HG03025 (cell line): ENCODE results near the gene RCOR2.
A peak's percentile ranks its signal among the peaks of the same experiment; 100 is the strongest.

Experiments
- ATAC-seq: cut with Tn5 transposase; IDR thresholded peaks from one replicate; pipeline ENCODE4 v1.9.1; 2021; ENCODE audit warnings: mild to moderate bottlenecking, moderate library complexity; ENCODE audit not compliant: unreplicated experiment, low FRiP score

The RCOR2 gene

DNA sequence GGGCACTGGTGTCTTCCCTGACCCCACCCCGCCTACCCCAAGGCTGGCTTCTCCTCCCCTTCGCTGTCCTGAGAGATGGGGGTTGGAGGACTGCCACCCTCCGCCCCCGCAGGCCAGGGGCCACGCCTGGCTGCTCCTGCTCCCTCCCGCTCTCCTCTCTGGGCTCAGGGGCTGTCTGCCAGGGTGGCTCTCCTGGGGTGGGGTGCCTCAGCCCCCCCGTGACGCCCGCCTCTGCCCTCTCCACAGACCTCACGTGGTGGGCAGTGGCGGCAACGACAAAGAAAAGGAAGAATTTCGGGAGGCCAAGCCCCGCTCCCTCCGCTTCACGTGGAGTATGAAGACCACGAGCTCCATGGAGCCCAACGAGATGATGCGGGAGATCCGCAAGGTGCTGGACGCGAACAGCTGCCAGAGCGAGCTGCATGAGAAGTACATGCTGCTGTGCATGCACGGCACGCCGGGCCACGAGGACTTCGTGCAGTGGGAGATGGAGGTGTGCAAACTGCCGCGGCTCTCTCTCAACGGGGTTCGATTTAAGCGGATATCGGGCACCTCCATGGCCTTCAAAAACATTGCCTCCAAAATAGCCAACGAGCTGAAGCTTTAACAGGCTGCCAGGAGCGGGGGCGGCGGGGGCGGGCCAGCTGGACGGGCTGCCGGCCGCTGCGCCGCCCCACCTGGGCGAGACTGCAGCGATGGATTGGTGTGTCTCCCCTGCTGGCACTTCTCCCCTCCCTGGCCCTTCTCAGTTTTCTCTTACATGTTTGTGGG, 8.1 kb downstream of the RCOR2 start:
- no peak for ATAC-seq

DNA sequence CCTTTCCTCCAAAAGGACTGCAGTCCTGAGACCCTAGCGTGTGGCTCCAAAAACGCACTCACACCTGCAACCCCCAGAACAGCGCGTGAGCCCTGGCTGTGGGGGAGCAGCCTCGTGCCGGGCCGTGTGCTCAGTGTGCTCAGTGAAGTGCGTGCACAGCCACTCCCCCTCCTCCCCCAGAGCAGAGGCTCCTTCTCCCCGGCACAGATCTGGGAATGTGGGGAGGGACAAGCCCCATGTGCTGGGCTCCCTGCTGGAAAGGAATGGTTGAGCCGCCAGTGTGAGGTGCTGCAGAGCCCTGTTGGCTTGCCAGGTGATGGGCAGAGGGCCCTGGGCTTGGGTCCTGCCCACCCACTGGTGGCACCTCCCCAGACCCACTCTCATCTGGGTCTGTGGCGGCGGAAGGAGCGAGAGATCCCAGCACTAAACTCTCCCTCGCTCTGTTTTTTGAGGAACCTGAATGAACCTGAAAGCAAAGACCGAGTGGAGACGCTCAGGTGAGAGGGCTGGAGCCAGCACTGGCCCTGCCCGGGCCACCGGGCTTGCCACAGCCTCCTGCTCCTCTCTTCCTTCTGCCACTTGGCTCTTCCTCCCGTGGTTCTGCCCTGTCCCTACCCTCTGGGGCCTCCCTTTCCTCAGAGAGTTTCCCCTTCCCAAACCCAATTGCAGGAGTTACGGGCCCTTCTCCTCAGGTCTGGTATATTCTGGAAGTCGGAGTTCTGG, 9.0 kb downstream of the RCOR2 start:
- no peak for ATAC-seq

DNA sequence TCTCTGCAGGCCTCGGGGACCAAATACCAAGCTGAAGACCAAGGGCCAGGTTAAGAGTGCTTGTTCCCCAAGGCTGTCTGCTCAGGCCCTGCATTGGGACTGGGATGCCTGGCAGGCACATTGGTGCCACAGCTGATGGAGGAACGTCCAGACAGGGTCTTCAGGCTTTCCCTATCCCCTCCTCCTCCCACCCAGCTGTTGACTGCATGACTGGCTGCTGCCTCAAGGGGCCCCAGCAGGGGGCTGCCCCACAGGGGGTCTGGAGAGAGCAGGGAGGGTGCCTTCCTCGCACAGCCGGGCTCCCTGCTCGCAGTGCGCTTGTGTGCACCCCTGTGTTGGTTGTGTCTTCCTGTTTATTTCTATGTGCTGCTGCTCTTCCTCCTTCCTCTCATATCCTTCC, 9.9 kb downstream of the RCOR2 start:
- ATAC-seq, result no peak

DNA sequence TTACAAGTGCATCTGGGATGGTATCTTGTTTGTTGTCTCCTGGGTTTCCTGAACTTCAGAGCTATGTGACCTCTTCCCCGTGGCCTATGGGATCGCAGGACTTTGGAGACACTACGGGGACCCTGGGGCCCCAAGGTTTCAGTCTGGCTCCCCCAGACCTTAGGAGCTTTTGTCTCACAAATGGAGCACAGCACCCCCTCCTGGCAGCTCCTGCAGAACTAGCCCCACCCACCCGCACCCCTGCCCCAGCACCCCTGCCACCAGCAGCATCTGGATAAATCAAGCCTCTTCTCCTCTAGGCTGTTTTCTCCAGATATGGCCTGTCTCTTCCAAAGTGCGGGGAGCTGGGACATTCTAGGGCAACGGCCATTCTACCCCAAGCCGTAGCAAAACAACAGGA, 10.4 kb downstream of the RCOR2 start:
- ATAC-seq, result no peak

DNA sequence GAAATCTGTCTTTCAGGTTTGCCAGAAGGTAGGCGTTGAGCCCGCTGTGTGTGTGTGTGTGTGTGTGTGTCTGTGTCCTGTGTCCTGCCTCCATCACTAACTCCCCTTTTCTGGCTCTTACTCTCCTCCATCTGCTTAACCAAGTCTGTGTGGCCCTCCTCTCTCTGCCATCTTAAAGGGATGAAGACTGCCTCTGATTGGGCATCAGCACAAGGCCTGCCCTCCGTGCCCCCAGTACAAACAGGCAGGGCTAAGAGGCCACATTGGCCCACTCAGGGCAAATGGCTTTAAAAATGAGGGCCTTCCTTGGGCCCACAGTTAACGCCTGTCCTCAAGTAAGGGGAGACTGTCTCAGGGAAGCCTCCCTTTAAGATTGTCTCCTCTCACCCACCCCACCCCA, 10.9 kb downstream of the RCOR2 start:
- no peak for ATAC-seq

DNA sequence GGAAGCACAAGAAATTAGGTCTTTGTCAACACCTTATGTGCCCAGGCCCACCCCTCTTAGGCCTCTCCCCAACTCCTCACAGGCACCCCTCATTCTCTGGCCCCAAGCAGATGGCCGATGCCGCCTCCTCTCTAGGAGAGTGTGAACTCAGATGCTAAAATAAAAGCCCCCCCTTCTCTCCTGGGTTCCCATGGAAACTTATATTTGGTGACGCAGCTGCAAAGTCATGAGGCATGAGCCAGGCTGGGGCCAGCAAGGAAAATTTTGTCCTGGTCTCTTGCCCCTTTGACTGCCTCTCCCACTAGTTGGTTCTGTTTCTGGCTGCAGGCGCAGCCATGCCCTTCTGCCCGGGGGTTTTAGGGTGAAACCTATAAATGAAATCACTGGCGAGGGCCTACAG, 11.8 kb downstream of the RCOR2 start:
- ATAC-seq, result no peak

DNA sequence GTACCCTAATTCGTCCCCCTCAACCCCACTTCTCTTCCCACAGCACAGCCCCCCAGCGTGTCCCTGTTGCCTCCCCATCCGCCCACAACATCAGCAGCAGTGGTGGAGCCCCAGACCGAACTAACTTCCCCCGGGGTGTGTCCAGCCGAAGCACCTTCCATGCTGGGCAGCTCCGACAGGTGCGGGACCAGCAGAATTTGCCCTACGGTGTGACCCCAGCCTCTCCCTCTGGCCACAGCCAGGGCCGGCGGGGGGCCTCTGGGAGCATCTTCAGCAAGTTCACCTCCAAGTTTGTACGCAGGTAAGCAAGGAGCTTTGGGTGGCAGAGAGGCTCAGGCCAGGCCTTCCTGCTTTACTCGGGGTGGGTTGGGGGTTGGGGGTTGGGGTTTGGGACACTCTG, 12.2 kb downstream of the RCOR2 start:
- no peak for ATAC-seq

DNA sequence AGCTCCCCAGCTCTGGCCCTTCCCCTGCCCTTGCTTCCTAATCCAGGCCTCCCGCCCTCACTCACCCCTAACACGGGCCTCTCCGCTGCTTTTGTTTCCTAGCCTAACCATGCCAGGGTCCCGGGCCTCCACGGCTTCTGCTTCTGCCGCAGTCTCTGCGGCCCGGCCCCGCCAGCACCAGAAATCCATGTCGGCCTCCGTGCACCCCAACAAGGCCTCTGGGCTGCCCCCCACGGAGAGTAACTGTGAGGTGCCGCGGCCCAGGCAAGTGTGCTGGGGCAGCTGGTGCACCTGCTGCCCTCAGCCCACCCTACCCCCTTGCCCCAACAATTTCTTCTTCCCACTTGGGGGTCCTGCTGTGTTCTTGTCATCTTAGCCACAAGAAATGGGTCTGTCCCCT, 13.1 kb downstream of the RCOR2 start:
- ATAC-seq, result no peak

DNA sequence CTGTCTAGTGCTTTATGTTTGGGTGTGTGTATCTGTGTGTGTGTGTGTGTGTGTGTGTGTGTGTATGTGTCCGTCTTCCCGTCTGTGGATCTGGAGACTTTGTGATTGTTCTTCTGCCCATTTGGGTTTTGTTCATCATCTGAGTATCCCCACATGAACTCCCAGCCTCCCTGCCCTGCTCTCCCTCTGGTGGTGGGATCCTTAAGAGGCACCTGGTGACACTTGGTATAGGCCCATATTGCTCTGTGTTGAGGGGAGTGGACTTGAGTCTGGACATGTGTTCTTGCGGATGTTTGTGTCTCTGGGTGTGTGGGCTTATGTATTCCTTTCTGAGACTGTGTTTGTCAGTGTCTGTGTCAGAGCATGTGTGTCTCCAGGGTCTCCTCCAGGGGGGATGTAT, 15.3 kb downstream of the RCOR2 start:
- no peak for ATAC-seq

DNA sequence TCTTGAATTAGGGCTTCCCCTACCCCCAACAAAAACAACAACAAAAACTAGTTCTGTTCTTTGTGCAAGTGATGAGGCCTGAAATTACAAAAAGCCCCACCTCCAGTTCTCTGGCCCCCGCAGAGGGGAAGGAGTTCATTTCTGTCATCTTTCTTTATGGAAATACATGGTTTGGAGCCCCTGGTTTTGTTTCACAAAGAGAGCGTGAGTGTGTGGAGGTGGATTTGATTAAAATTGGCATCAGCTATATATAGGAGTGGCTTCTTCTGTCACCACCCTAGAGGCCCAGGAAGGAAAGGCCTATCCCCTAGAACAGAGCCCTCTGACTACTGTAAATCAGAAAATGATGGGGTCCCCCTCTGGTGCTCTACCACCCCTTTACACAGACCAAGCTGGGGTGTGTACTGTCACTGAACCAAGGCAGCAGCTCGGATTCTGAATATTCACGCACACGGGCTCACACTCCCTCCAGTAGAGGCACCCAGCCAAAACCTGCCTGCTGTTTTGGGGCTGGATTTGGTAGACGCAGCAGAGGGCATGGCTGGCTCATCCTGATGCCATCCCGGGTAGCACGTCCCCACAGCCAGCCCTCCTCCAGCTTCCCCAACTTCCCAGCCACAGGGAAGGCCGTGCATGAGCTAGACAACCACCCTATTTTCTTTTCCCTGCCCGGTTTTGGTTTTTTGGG, 19.4 kb downstream of the RCOR2 start:
- ATAC-seq, result no peak

DNA sequence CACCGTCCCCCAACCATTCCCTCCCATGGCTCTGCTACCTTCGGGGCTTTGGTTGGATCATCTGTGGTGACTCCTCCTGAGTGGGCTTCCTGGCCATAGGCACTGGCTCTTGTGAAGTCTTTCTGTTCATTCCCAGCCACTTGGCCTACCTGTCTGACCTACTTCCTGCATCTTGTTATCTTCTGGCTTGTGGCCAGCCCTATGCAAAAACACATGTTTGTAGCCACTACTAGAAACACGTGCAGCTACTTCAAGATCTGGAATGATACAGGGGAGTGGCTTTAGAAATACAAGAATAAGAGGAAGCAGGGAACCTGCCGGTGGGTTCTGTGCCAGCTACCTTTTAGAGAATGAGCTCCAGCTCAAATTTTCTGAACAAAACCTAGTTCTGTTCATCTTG, 20.9 kb downstream of the RCOR2 start:
- ATAC-seq, result no peak

DNA sequence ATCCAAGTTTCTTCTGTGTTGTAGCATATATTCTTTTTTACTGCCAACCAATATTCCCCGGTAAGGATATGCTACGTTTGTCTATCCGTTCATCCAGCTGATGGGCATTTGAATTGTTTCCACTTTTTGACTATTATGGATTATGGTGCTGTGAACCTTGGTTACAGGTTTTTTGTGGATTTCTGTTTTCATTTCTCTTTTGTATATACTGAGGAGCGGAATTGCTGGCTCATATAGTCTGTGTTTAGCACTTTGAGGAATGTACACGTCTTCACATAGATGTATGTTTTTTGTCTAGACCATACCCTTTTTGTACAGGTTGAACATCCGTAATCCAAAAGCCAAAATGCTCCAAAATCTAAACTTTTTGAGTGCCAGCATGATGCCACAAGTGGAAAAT, 23.6 kb downstream of the RCOR2 start:
- ATAC-seq, result no peak

DNA sequence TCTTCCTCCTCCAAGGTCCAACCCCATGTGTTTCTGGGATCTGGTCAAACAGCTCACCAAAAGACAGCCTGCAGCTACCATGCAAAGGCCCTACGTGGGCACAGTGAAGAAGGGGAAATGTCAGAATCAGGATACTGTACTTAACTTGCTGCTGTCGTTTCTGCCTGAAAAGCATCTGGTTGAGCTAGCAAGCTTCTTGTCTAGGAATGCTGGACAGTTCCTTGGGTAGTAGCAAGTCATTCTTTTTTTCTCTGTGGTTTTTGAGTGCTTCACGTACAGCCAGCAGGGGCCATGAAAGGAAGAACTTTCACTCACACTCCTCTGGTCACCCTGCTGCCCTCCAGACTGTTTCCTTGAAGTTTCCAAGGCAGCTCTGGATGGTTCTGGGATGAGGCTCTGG, 24.7 kb downstream of the RCOR2 start:
- ATAC-seq, result no peak

DNA sequence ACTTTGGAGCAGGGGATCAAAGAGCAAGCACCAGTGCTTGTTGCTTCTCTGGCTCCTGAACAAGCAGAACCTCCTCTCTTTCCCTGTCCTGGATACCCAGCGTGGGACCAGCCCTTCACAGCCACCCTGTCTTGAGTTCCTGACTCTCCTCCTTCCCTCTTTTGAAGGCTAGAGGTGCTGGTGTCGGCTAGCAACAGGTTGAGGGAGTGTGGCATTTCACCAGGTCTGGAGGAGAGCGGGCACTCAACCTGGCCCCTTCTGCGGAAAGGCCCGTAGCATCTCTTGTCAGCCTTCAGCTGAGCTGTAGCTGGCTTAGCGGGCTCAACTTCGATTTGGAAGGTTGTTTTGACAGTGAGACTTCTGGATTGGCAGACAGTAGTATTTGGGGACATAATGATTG, 26.6 kb downstream of the RCOR2 start:
- no peak for ATAC-seq

DNA sequence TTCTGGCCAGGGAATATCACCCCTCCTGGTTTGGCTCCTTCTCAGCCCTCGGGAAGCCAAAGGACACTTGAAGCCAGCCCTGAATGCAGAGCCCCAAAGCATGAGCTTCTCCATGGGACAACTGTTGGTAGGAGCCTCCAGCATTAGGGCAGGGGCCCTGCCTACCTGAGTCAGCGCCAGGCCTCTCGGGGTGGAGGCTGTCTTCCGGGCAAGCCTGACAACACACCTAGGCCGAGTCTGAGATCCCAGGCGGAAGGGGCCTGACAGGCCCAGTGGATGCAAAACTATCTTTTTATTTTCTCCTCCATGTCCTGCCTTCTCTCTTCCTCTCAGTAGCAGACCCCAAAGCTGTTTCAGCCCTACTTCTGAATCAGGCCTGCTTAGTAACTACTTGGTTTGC, 27.6 kb downstream of the RCOR2 start:
- no peak for ATAC-seq

DNA sequence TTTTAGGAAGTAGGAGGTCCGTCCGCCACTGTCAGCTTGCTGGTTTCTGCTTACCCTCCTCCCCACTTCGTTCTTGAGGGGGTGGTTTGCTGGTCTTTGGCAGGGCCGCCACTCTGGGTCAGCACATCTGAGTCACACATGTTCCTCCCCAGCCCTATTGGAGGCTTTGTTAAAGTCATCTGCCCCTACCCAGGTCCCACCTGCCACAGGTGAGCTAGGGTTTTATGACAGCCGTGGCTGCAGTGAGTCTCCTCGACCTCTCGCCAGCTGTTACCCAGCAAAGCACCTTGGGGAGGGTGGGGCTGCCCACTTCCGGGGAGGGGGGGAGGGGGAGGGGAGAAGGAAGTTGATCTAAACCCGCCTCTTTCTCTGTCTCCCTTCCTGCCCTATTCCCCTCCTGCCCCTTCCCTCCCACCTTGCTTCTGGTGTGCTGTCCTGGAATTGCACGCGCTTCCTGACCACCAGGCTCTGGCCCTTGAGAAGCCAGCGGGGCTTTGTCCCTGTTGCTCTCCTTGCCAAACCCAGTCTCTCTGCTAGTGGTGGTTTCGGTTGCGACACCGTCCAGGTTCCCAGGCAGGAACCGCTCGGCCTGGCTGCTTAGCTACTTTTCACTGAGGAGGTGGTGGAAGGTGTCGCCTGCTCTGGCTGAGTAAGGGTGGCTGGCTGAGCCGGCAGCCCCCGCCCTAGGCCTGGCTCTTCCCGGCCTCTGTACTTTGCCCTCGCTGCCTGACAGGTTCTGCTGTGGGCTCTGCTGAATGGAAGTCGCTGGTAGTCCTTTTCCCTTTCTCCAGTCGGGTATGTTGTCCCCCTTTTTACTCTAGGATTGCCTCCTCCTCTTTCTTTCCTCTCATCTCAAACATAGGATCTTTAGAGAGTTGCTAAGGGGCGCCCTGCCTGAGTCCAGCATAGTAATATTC, 28.5 kb downstream of the RCOR2 start:
- peak; percentile 37 for ATAC-seq

DNA sequence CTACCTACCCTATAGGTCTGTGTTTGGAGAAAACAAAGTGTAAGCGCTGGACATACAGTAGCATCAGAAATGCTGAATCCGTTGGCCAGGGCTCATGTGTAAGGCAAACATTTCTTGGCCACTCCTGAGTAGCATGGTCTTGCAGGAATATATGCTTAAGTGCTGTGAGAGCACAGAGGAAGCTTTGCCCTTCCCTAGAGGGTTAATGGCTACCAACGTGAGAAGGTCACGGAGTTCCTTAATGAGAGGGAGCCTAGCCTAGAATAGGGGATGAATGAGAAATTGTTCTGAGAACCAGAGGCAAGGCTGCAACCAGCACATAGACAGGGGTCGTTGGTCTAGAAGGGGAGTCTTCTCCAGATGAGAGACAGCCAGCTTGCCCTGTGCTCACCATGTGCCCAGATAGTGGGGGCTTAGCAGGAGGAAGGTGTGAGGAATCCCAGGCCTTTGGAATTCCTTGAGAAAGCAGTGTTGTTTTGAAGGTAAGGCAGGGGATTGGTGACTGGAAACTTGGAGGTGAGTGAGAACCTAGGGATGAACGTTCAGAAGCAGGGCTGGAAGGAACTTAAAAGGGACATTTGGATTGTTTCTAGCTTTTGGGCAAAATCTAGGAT, 29.5 kb downstream of the RCOR2 start:
- ATAC-seq, result no peak

DNA sequence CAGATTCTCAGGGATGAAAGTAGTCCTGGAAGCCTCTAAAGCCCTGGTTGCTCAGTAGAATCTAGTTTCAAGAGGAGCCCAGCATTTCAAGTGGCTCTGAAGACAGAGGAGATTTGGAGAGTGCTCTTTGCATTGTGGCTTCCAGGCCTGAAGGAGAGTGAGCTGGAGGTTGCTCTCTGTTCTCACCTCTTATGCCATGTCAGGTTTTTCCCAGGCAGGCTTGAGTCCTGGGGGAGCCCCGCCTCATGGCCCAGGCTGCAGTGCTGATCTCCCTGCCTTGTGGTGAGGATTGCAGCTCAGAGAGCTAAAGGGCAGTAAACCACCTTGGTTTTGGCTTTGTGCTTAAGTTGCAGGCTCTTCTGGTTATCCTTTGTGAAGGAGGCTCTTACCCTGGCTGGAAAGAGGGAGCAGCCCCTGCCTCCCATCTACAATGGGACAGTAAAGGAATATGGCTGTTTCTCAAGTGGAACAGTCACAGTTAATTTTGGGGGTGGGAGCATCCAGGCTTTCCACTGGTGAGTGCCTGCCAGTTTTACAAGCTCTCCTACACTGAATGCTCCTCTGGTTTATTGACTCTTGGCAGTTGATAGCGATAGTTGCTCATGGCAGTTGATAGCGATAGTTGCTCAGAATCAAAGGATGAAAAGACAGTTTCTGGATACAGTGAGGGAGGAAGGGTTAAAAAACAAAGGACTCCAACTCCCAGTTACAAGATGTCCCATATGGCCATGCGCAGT, 32.6 kb downstream of the RCOR2 start:
- ATAC-seq, result no peak

DNA sequence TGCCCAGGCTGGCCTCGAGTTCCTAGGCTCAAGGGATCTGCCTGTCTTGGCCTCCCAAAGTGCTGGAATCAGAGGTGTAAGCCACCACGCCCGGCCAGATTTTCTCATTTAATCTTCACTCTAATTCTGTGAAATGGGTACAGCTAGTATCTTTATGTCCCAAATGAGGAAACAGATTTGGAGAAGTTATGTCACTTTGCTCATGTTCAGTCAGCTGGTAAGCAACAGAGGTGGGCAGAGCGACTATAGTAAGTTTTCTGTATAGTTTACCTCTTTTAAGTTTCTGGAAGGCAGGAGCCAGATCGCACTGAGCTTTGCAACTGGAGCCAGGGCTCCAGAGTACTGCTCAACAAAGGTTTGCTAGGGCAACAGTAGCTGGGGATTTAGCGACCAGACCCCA, 33.2 kb downstream of the RCOR2 start:
- no peak for ATAC-seq
